IgD-negative memory B cell (primary cell): Measurements from ENCODE around the gene ANKRD44. TPM values are rescaled to one million over a fixed set of nuclear protein-coding genes. Genes with fewer than 3 reads are reported as not detected.

Experiments
- H3K27ac Mint-ChIP-seq, 3 donors: one replicate each; pipeline ENCODE4 v1.8.0; 2020 to 2022; ENCODE audit warnings: mild to moderate bottlenecking in 3 of 3, mixed read lengths in 3 of 3, moderate library complexity in 1 of 3
- H3K27me3 Mint-ChIP-seq: one replicate; pipeline ENCODE4 v1.8.0; 2021; ENCODE audit warnings: mixed read lengths
- H3K36me3 Mint-ChIP-seq: one replicate; pipeline ENCODE4 v1.8.0; 2020; ENCODE audit warnings: mild to moderate bottlenecking, mixed read lengths
- H3K4me1 Mint-ChIP-seq, 3 donors: one replicate each; pipeline ENCODE4 v1.8.0; 2020 to 2022; ENCODE audit warnings: mixed read lengths in 3 of 3, mild to moderate bottlenecking in 1 of 3
- H3K4me3 Mint-ChIP-seq, 4 donors: one replicate each; pipeline ENCODE4 v1.8.0; 2020 to 2022; ENCODE audit warnings: mild to moderate bottlenecking in 4 of 4, mixed read lengths in 4 of 4, moderate library complexity in 3 of 4
- H3K9me3 Mint-ChIP-seq, 3 donors: one replicate each; pipeline ENCODE4 v1.8.0; 2020 to 2021; ENCODE audit warnings: mixed read lengths in 3 of 3, mild to moderate bottlenecking in 1 of 3
- polyA plus RNA-seq: library from polyadenylated mRNA; unstranded; fragments of 300-500 nt; fragmentation: Illumina TruSeq; gene quantifications from one replicate; pipeline ENCODE4 v1.2.3, GENCODE V29; 2021

ANKRD44 gene
- polyA plus RNA-seq, 1 donor from 2014 or later: 91.6 TPM

DNA sequence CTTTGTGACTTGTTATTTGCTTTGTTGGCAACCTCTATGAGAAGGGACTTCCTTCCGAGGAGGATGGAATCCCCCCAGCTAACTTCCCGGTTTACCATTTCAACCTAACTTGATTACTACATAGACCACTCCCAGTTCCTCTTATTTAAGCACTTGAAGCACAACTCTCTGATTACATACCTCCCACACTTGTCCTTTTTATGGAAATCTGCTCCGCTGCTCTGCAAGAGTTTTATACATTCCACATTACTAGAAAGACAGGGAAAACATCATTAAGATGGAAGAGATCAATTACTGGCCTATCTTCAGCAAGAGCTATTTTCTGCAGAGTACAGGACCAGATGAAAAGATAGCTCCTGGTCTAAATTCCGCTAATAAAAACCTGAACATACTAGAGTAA, 224.1 kb downstream of the ANKRD44 start:
- no peaks in the 10 kb centered on the region for H3K27me3 Mint-ChIP-seq
- H3K4me1 Mint-ChIP-seq: peaks cover 16 to 24% (median 18%) of the 10 kb centered on the region in 3 donors
- H3K4me3 Mint-ChIP-seq: peak overlapping the region in 3 of 4 donors; percentile 6 to 56 (median 14)
- H3K27ac Mint-ChIP-seq: peak overlapping the region; percentile 40 to 76 (median 63)
- no peaks in the 10 kb centered on the region for H3K9me3 Mint-ChIP-seq
- peaks cover 2% of the 10 kb centered on the region for H3K36me3 Mint-ChIP-seq

DNA sequence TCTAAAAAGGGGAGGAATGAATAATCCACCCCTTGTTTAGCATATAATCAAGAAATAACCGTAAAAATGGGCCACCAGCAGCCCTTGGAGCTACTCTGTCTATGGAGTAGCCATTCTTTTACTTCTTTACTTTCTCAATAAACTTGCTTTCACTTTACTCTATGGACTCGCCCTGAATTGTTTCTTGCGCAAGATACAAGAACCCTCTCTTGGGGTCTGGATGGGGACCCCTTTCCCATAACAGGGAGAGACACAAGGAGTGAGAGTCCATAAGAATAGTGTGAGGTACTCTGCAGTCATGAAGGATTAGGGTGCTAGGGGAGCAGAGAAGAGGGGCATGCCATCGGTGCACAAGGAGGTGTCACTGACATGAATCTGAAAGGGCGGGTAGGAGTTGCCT, 224.9 kb downstream of the ANKRD44 start:
- H3K27ac Mint-ChIP-seq: peak overlapping the region in 2 of 3 donors; percentile 63 to 95
- H3K36me3 Mint-ChIP-seq: peaks cover 2% of the 10 kb centered on the region

DNA sequence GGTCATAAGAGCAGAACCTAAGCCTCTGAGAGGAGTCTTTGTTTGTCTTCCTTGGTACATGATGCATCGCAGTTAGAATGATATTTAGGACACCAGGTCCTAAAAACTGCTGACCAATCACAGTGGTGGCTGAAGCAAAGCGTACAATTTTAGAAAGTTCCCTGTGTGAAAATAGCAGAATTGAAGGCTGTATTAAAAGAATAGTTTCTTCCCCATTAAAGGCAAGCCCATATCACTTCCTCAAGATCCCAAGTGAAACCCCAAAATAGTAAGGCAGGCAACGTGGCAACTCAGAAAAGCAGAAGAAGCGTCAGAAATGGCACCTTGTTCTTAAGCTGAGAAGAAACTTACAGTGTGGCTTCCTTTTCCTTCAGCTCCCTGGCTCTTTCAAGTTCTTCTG, 229.3 kb downstream of the ANKRD44 start:
- H3K4me3 Mint-ChIP-seq: no peak overlapping the region
- peaks cover 0 to 8% (median under 1%) of the 10 kb centered on the region in 3 donors for H3K4me1 Mint-ChIP-seq
- no peaks in the 10 kb centered on the region for H3K9me3 Mint-ChIP-seq
- H3K27ac Mint-ChIP-seq: peak overlapping the region; percentile 48 to 83 (median 62)
- peaks cover 18% of the 10 kb centered on the region for H3K36me3 Mint-ChIP-seq
- H3K27me3 Mint-ChIP-seq: no peaks in the 10 kb centered on the region

More for the DNA sequence above, 224.9 kb downstream of the ANKRD44 start:
- Mint-ChIP-seq H3K4me1 (peaks cover 16 to 25% (median 18%) of the 10 kb centered on the region in 3 donors), H3K9me3 (no peaks in the 10 kb centered on the region), H3K27me3 (no peaks in the 10 kb centered on the region), H3K4me3 (no peak overlapping the region)

DNA sequence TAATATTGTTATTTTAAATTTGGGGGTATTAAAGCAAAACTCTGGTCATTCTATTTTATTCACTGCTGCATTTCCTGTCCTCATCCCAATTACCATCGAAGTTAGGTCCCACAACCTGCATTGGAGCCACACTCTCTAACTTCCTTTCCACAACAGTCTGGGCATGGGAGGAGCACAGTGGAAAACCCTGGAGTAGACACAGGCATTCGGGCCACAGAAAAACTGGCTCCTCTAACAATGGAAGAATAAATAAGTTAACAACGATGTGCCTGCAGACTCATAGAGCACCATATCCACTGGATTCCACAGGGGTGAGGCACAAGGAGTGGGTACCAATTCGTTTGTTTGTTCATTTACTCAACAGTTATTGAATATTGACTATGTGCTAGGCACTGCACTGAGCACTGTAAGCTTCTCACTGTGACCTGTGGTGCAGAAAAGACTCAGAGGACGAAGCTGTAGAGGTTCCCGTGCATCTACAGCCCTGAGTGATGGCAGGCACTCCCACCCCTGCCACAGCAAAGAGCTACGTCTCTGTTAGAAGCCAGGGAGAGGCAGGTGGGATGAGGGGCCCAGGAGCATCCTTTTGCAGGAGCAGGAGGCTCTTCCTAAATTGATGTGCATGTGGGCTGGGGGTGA, 229.9 kb downstream of the ANKRD44 start:
- Mint-ChIP-seq H3K36me3 (peaks cover 23% of the 10 kb centered on the region), H3K27me3 (no peaks in the 10 kb centered on the region), H3K9me3 (no peaks in the 10 kb centered on the region), H3K4me1 (peaks cover 0 to 5% (median 3%) of the 10 kb centered on the region in 3 donors), H3K27ac (peak overlapping the region in 2 of 3 donors; percentile 48 to 62), H3K4me3 (no peak overlapping the region)

DNA sequence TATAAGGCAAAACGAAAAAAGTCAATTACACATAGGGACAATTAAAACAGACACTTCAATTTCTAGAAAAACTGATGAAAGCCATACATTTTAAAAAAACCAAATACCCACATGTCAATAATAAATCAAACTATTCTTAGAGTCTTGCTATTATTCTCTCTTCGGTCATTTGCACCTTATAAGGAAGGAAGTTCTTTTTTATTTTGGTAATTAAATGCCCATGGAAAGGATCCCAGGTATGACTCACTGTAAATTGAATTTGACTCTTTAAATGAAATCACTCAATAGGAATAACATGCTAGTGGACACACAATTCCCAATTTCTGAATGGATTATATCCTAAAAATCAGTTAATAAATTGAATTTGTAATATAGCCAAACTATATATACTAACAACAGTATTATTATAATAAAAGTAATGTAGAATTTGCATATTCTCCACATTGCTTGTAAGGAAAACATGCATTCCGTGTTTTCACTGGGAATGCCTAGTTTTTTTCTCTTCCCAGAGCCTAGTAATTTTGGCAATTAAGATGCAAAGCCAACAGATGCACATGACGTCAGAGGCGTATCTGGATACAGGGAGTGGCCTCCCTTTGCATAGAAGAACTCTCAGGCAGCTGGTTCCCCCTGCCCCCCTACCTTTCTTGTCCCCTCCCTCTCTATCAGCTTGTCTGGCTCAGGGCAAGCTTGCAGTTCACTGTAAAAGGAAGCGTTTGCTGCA, 230.6 kb downstream of the ANKRD44 start:
- H3K4me1 Mint-ChIP-seq: peaks cover 0 to 4% (median 3%) of the 10 kb centered on the region in 3 donors
- H3K27me3 Mint-ChIP-seq: no peaks in the 10 kb centered on the region
- H3K4me3 Mint-ChIP-seq: no peak overlapping the region
- H3K36me3 Mint-ChIP-seq: peaks cover 23% of the 10 kb centered on the region
- peak overlapping the region in 1 of 3 donors; percentile 62 for H3K27ac Mint-ChIP-seq
- H3K9me3 Mint-ChIP-seq: no peaks in the 10 kb centered on the region

DNA sequence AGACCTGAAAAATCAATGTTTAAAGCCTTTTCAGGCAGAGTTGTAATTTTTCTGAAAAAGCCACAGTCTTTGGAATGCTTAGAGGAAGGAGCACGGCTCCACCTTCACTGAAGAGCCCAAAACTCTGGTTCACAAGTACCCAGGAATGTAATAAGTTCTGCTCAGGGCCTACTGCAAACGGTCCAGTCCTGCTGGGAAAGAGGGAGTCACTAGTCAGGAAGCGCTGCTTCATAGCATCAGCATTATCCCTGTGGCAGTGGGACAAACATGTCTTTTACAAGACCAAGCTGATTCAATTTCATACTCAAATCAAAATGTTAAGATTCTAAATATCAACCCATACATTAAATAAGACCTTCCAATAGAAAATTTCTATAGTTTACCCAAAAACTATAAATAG, 231.2 kb downstream of the ANKRD44 start:
- no peak overlapping the region for H3K4me3 Mint-ChIP-seq
- H3K27ac Mint-ChIP-seq: peak overlapping the region in 2 of 3 donors; percentile 42 to 45
- H3K9me3 Mint-ChIP-seq: no peaks in the 10 kb centered on the region
- peaks cover 23% of the 10 kb centered on the region for H3K36me3 Mint-ChIP-seq
- peaks cover 0 to 4% (median 3%) of the 10 kb centered on the region in 3 donors for H3K4me1 Mint-ChIP-seq
- no peaks in the 10 kb centered on the region for H3K27me3 Mint-ChIP-seq

DNA sequence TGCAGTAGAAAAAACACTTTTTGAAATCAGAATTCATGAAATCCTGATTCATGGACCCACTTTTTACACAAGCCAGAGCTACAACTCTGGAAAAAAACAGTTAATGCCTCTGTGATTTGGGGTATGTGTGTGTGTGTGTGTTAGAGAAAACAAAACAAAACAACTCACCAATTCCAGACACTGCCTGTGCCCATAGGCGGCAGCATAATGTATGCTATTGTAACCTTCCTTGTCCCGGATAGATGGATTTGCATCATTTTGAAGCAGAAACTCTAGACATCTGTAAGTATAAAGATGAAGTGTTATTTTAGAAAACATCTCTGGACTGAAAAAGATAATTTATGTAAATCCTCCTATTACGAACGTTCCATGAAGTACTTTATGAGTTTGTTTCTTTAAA, 232.0 kb downstream of the ANKRD44 start:
- Mint-ChIP-seq H3K4me1 (peaks cover 4 to 9% (median 5%) of the 10 kb centered on the region in 3 donors), H3K27ac (peak overlapping the region; percentile 39 to 45 (median 42)), H3K27me3 (no peaks in the 10 kb centered on the region), H3K4me3 (no peak overlapping the region), H3K36me3 (peaks cover 23% of the 10 kb centered on the region), H3K9me3 (no peaks in the 10 kb centered on the region)

DNA sequence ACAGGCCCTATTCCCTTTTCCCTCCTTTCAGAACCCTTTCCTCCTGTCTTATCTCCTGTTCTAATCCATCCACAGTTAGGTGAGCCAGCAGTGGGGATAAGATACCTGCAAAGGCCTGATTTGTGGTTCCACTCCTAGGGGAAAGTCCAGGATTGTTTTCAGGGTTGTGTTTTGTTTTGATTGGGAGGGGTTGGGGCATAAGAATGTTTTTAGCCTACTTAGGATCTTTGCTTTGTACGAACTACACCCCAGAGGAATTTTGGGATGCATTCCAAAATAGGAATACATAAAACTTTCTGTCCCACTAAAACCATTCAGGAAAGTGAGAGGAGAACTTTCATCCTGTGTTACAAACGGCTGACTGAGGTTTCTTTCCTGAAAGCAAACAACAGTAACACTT, 233.2 kb downstream of the ANKRD44 start:
- Mint-ChIP-seq H3K9me3 (no peaks in the 10 kb centered on the region), H3K27ac (no peak overlapping the region), H3K4me3 (no peak overlapping the region), H3K27me3 (no peaks in the 10 kb centered on the region), H3K4me1 (peaks cover 4 to 15% (median 7%) of the 10 kb centered on the region in 3 donors), H3K36me3 (peaks cover 29% of the 10 kb centered on the region)

DNA sequence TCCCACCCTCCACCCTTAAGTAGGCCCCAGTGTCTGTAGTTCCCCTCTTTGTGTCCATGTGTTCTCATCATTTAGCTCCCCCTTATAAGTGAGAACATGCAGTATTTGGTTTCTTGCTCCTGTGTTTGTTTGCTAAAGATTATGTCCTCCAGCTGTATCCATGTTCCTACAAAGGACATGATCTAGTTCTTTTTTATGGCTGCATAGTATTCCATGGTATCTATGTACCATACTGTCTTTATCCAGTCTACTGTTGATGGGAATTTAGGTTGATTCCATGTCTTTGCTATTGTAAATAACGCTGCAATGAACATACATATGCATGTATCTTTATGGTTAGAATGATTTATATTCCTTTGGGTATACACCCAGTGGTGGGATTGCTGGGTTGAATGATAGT, 233.9 kb downstream of the ANKRD44 start:
- Mint-ChIP-seq H3K4me1 (peaks cover 4 to 15% (median 7%) of the 10 kb centered on the region in 3 donors), H3K36me3 (peaks cover 29% of the 10 kb centered on the region), H3K4me3 (no peak overlapping the region), H3K27ac (peak overlapping the region in 1 of 3 donors; percentile 53), H3K9me3 (no peaks in the 10 kb centered on the region), H3K27me3 (no peaks in the 10 kb centered on the region)

DNA sequence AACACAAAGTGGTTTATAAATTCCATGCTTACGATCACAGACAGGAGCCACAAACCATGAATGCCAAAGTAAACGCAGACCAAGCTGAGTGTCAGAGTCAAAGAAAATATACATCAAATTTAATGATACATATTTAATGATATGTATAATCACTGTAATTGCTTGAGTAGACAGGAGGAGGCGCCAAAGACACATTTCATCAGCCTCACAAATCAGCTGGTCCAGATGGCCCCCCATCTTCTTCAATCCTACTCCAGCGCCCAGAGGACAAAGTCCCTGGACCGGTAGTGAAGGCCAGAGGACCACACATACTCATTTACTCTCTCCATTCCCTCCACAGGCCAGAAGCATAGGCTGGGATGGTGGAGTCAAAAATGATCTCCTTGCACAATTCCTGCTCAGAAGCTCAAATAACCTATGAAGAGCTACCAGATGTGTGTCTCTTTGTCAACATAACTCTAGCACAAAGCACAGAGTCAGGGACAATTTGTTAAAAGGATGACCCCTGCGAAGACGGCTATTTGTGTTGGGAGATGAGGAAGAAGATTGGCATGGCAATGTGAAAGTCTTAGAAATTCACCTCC, 234.7 kb downstream of the ANKRD44 start:
- peak overlapping the region in 1 of 4 donors; percentile 60 for H3K4me3 Mint-ChIP-seq
- peaks cover 12 to 16% (median 14%) of the 10 kb centered on the region in 3 donors for H3K4me1 Mint-ChIP-seq
- H3K36me3 Mint-ChIP-seq: peaks cover 35% of the 10 kb centered on the region
- H3K27ac Mint-ChIP-seq: peak overlapping the region in 1 of 3 donors; percentile 59
- H3K9me3 Mint-ChIP-seq: no peaks in the 10 kb centered on the region
- no peaks in the 10 kb centered on the region for H3K27me3 Mint-ChIP-seq

DNA sequence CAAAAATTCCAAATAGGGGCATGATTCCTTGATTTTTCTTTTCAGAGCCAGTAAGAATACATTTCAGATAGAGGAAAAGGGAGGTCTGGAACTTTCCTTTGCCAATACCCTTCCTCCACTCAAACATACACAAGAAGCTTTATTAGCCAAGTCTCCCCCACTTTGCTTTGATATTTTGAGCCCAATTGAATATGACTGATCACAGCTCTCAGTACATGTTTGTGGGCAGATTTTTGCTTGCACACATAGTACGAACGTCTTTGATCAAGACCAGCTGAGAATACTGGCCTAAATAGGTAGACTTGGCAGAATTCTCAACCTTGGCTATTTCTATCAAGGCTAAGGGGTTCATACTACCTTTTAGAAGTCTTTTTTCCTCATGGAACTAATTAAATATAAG, 235.3 kb downstream of the ANKRD44 start:
- Mint-ChIP-seq H3K4me1 (peaks cover 14 to 18% (median 14%) of the 10 kb centered on the region in 3 donors), H3K27me3 (no peaks in the 10 kb centered on the region), H3K27ac (no peak overlapping the region), H3K4me3 (no peak overlapping the region), H3K36me3 (peaks cover 39% of the 10 kb centered on the region), H3K9me3 (peaks cover 0 to under 1% (median 0%) of the 10 kb centered on the region in 3 donors)

DNA sequence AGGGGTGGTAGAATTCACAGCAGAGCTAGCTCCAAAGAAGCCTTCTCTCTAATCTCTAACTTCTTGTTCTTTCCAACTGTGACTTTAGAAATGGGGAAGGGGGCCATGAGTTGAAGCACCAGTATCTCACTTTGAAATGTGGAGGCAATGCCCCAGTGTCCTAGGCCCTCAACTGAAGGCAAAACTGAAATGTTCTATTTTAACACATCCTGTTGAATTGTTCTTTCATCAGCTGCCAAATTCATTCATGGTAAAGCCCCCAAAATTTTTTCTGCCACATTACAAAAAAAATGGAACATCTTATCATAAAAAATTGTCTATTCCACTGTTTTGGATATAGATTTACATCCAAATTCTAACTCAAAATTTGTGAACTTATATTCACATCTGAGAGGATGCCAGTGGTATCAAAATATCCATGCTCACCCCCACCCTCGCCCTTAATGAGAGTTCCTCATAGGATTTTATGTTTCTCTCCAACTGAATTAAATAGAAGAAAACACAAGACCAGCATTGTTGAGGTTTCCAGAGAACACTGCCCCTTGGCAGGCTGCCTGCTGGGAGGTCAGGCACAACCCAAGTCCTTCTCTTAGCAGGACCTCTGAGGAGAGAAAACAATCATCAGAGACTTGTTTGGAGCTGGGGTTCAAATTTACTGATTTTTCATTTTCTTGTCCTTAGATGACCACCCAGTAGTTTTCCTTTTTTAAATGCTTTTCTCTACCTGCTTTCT, 236.7 kb downstream of the ANKRD44 start:
- no peaks in the 10 kb centered on the region for H3K27me3 Mint-ChIP-seq
- peaks cover 43% of the 10 kb centered on the region for H3K36me3 Mint-ChIP-seq
- H3K27ac Mint-ChIP-seq: peak overlapping the region in 1 of 3 donors; percentile 85
- no peak overlapping the region for H3K4me3 Mint-ChIP-seq
- peaks cover 14 to 23% (median 17%) of the 10 kb centered on the region in 3 donors for H3K4me1 Mint-ChIP-seq
- peaks cover 0 to 7% (median 3%) of the 10 kb centered on the region in 3 donors for H3K9me3 Mint-ChIP-seq

DNA sequence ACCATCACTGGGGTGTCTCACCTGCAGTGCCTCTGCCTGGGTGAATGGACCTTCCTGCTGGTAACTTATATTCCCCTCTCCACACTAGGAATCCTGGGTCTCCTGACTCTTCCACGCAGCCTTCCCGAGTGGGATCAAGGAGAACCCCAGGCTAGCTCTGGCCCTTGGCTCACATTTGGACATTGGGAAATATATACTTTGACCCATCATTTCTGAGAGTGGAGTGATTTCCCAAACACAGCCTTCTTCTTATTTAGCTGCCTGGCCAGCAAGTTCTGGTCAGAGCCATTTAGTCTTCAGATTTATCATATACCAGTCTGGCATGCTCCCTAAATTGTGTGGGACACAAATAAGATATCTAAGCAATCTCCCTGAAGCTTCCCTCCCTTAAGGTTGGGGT, 237.3 kb downstream of the ANKRD44 start:
- Mint-ChIP-seq H3K9me3 (peaks cover 2 to 7% (median 4%) of the 10 kb centered on the region in 3 donors), H3K27ac (peak overlapping the region in 2 of 3 donors; percentile 85 to 87), H3K27me3 (no peaks in the 10 kb centered on the region), H3K4me1 (peaks cover 18 to 28% (median 23%) of the 10 kb centered on the region in 3 donors), H3K36me3 (peaks cover 44% of the 10 kb centered on the region), H3K4me3 (no peak overlapping the region)

DNA sequence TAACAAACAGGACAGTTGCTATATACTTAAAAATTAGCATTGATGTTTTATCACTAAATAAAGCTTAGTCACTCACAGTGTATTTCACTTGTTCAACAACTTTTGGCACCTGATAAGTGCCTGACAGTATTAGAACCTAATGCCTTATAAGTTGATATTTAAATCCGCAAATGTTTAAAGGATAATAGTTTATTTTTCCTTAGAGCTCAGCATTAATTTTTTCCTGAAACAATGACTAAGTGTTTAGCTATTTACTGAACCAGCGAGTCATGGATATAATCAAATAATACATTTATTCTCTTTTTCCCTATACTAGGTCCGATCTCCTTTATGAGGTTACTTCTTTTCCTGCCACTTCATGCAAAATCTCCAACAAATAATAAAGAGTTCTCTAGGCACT, 238.0 kb downstream of the ANKRD44 start:
- Mint-ChIP-seq H3K9me3 (peaks cover 2 to 7% (median 4%) of the 10 kb centered on the region in 3 donors), H3K4me1 (peaks cover 18 to 28% (median 23%) of the 10 kb centered on the region in 3 donors), H3K27ac (peak overlapping the region in 2 of 3 donors; percentile 85 to 87), H3K27me3 (no peaks in the 10 kb centered on the region), H3K4me3 (no peak overlapping the region), H3K36me3 (peaks cover 42% of the 10 kb centered on the region)
